DND-41 (cell line): ENCODE data around the gene TRPM5.

Experiments
- ATAC-seq: fragments of 200-7000 bp; cut with Tn5 transposase; 3 replicates; pipeline ENCODE4 v1.9.1; 2021; ENCODE audit warnings: low read depth; ENCODE audit not compliant: insufficient read depth
- DNase-seq: peaks from one replicate; pipeline ENCODE4 v3.0.0-alpha.2; 2020
- H2AFZ ChIP-seq: 2 replicates; pipeline ENCODE4 v1.6.0; 2012; ENCODE audit warnings: low read depth, low read length
- H3K27ac ChIP-seq: 2 replicates; pipeline ENCODE4 v1.5.1; 2012; ENCODE audit warnings: low read length, inconsistent platforms
- H3K27me3 ChIP-seq: fragments of 200-600 bp; sonication (generic); 2 replicates; pipeline ENCODE4 v1.6.0; 2012; ENCODE audit warnings: low read length, mild to moderate bottlenecking, inconsistent platforms; ENCODE audit not compliant: insufficient read depth, poor library complexity
- H3K36me3 ChIP-seq: 2 replicates; pipeline ENCODE4 v1.5.1; 2012; ENCODE audit warnings: low read length, inconsistent platforms; ENCODE audit not compliant: insufficient read depth
- H3K4me1 ChIP-seq: 2 replicates; pipeline ENCODE4 v1.5.1; 2012; ENCODE audit warnings: mild to moderate bottlenecking, low read length; ENCODE audit not compliant: insufficient read depth
- H3K4me2 ChIP-seq: 2 replicates; pipeline ENCODE4 v1.6.0; 2012; ENCODE audit warnings: mild to moderate bottlenecking, moderate library complexity, low read length, inconsistent platforms; ENCODE audit not compliant: insufficient read depth
- H3K4me3 ChIP-seq, 2 experiments: fragments of 200-600 bp in 1 of 2; shearing (Covaris generic) in 1 of 2; 2 replicates each; pipeline ENCODE4 v1.5.1; 2012 to 2016; ENCODE audit warnings: inconsistent platforms in 2 of 2, low read length in 2 of 2, mild to moderate bottlenecking in 2 of 2, low read depth in 1 of 2, moderate library complexity in 1 of 2
- H3K79me2 ChIP-seq: 2 replicates; pipeline ENCODE4 v1.6.0; 2012; ENCODE audit warnings: low read length, inconsistent platforms; ENCODE audit not compliant: insufficient read depth
- H3K9ac ChIP-seq: 2 replicates; pipeline ENCODE4 v1.6.0; 2012; ENCODE audit warnings: low read depth, mild to moderate bottlenecking, inconsistent platforms, low read length, moderate library complexity
- H3K9me3 ChIP-seq: 2 replicates; pipeline ENCODE4 v1.5.1; 2012; ENCODE audit warnings: low read length, moderate library complexity, mild to moderate bottlenecking, inconsistent platforms; ENCODE audit not compliant: insufficient read depth, severe bottlenecking
- H4K20me1 ChIP-seq: 2 replicates; pipeline ENCODE4 v1.6.0; 2012; ENCODE audit warnings: low read length; ENCODE audit not compliant: insufficient read depth
- CTCF ChIP-seq: IDR thresholded peaks from 2 replicates; pipeline ENCODE4 v1.5.1; 2012; ENCODE audit warnings: borderline replicate concordance, low read length, moderate library complexity, mild to moderate bottlenecking; ENCODE audit not compliant: poor library complexity, severe bottlenecking; ENCODE audit errors: extremely low read depth
- EZH2 ChIP-seq: IDR thresholded peaks from 3 replicates; pipeline ENCODE4 v1.6.1; 2012; ENCODE audit warnings: borderline replicate concordance, low read depth, mild to moderate bottlenecking, moderate library complexity, low read length, inconsistent platforms; ENCODE audit not compliant: severe bottlenecking

The TRPM5 gene

GRCh38 chr11:2446590-2447252 is 2.4 kb upstream of the TRPM5 start:
- H3K4me3 ChIP-seq, result no peak overlapping the region
- no peak overlapping the region for H2AFZ ChIP-seq
- TF ChIP-seq EZH2, result no peak
- TF ChIP-seq CTCF, result no peak
- H3K36me3 ChIP-seq, result no peaks in the 10 kb centered on the region
- no peak overlapping the region for H3K9ac ChIP-seq
- peaks cover 8% of the 10 kb centered on the region for H4K20me1 ChIP-seq
- no peaks in the 10 kb centered on the region for H3K9me3 ChIP-seq
- H3K4me2 ChIP-seq, result no peak overlapping the region
- H3K27me3 ChIP-seq, result no peaks in the 10 kb centered on the region
- H3K27ac ChIP-seq, result no peak overlapping the region
- peaks cover 12% of the 10 kb centered on the region; the same call in 1 of the 2 replicates for H3K4me1 ChIP-seq
- no peaks in the 10 kb centered on the region for H3K79me2 ChIP-seq
- DNase-seq (no peak), ATAC-seq (no peak)

DNA sequence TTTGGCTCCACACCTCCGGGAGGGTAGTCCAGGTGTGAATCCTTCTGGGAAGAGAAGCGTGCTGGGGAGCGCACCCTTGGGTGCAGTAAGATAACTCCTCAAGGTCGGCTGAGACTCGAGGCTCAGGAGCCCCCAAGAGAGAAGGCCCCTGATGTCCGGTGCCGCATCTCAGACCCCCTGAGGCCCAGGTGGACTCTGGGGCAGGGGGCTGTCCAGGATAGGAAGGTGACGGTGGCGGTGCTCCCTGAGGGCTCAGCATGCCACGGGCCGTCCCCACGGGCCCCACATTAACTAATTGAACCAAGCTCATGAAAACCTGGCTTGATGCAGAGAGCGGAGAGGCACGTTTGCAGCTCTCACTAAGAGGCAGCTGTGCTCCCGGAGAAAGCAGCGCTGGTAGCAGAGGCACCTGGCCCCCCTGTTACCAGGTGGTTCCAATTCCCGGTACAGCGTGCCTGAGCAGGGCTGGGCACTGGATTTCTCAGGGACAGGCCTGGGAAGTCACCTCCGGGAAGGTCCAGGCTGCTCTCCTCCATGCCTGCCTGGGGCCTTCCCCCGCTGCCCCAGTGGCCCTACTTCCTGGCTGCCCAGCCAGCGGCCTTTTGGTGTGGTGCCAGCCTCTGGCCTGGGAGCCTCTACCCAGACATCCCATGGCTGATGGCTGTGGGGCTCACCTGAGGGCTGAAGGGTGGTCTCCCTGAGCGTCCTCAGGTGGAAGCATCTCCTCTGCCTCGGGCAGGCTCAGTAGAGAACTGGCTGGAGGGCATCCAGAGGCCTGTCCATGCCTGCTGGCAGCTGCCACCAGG is 1.6 kb upstream of the TRPM5 start:
- Histone ChIP-seq H3K4me1 (peaks cover 12% of the 10 kb centered on the region; the same call in 1 of the 2 replicates), H3K27ac (no peak overlapping the region), H3K9me3 (no peaks in the 10 kb centered on the region), H3K9ac (no peak overlapping the region), H3K36me3 (no peaks in the 10 kb centered on the region), H3K27me3 (no peaks in the 10 kb centered on the region), H3K4me2 (no peak overlapping the region), H3K4me3 (no peak overlapping the region), H2AFZ (no peak overlapping the region), H4K20me1 (peaks cover 8% of the 10 kb centered on the region), H3K79me2 (no peaks in the 10 kb centered on the region)
- no peak for ATAC-seq
- no peak for DNase-seq
- TF ChIP-seq EZH2, result no peak
- TF ChIP-seq CTCF, result no peak

DNA sequence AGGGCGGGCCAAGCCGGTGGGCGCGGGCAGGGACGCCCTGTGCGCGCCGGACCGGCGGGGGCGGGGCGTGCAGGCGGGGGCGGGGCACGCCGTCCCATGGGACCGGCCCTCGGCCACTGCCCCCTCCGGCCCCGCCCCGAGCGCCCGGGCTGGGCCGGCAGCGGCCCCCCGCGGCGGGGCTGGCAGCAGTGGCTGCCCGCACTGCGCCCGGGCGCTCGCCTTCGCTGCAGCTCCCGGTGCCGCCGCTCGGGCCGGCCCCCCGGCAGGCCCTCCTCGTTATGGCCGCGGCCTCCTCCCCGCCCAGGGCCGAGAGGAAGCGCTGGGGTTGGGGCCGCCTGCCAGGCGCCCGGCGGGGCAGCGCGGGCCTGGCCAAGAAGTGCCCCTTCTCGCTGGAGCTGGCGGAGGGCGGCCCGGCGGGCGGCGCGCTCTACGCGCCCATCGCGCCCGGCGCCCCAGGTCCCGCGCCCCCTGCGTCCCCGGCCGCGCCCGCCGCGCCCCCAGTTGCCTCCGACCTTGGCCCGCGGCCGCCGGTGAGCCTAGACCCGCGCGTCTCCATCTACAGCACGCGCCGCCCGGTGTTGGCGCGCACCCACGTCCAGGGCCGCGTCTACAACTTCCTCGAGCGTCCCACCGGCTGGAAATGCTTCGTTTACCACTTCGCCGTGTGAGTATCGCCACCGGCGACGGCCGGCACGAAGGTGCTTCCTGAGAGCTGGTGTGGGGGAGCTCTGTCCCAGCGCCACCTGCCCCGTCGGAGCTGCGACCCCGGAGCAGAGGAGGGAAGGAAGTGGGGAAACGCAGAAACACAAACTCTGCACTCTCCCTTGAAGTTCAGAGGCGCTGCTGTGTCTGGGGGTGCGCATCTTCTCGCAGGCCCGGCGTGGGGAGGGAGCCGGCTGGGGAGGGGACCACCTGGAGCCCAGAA is 769 bp upstream of the TRPM5 start, which contains the start of gene KCNQ1:
Gene KCNQ1 (plus strand): TSS at position 188 of the 925 bp plus-strand sequence. CDS start 91 bp downstream, at position 279.
- Histone ChIP-seq H3K4me3 (no peak within 1 kb of the TSS), H3K4me1 (peaks cover 12% of the 10 kb centered on the region; the same call in 1 of the 2 replicates), H2AFZ (no peak within 1 kb of the TSS), H4K20me1 (peaks cover 8% of the 10 kb centered on the region), H3K27me3 (no peaks in the 10 kb centered on the region), H3K79me2 (no peaks in the 10 kb centered on the region), H3K9ac (no peak within 1 kb of the TSS), H3K36me3 (no peaks in the 10 kb centered on the region), H3K4me2 (no peak within 1 kb of the TSS), H3K9me3 (no peaks in the 10 kb centered on the region), H3K27ac (no peak within 1 kb of the TSS)
- no peak for TF ChIP-seq EZH2
- DNase-seq (no peak), ATAC-seq (no peak)
